Measurements from ENCODE around the gene ECSIT.

The ECSIT gene

DNA sequence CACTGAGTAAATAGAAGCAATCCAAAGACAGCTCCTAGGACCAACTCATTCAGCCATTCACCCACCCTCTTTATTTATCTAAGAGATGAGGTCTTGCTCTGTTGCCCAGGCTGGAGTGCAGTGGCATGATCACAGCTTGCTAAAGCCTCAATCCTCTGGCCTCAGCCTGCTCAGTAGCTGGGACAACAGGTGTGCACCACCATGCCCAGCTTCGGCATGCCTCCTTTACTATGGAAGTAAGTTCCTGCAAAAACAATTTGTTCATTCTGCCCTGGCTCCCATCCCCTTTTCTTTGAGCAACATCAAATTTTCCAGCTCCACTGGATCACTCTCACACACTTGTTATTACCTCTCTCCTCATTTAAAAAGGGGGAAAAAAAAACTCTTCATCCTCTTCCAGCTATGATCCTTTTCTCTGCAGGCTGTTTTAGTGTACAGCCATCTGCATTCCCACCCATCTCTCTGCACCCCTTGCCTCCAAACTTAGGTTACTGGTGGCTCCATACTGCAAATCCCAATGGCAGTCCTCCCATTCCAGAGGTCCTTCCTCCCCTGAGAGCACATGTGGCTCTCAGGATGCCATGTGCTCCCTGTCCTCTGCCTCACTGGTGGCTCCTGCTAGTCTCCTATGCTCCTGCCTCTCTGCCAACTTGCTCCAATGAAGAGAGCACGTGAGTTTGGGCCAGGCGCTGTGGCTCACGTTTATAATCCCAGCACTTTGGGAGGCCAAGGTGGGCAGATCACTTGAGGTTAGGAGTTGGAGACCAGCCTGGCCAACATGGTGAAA is 27.9 kb upstream of the ECSIT start:
- peaks cover 2% of the 10 kb centered on the region for H3K36me3 Mint-ChIP-seq
- no peaks in the 10 kb centered on the region for H3K27me3 Mint-ChIP-seq
- peaks cover 43% of the 10 kb centered on the region for H3K4me1 Mint-ChIP-seq
- H3K27ac Mint-ChIP-seq = no peak overlapping the region
- no peaks in the 10 kb centered on the region for H3K9me3 Mint-ChIP-seq
- H3K4me3 Mint-ChIP-seq = peak overlapping the region; percentile 60

GRCh38 chr19:11555246-11555645 is 26.3 kb upstream of the ECSIT start:
- peak overlapping the region; percentile 37 for H3K27ac Mint-ChIP-seq
- H3K4me1 Mint-ChIP-seq = peaks cover 36% of the 10 kb centered on the region
- no peaks in the 10 kb centered on the region for H3K27me3 Mint-ChIP-seq
- H3K36me3 Mint-ChIP-seq = peaks cover 2% of the 10 kb centered on the region
- no peak overlapping the region for H3K4me3 Mint-ChIP-seq
- H3K9me3 Mint-ChIP-seq = no peaks in the 10 kb centered on the region

GRCh38 chr19:11554160-11554559 is 25.2 kb upstream of the ECSIT start:
- H3K27ac Mint-ChIP-seq = peak overlapping the region; percentile 41

DNA sequence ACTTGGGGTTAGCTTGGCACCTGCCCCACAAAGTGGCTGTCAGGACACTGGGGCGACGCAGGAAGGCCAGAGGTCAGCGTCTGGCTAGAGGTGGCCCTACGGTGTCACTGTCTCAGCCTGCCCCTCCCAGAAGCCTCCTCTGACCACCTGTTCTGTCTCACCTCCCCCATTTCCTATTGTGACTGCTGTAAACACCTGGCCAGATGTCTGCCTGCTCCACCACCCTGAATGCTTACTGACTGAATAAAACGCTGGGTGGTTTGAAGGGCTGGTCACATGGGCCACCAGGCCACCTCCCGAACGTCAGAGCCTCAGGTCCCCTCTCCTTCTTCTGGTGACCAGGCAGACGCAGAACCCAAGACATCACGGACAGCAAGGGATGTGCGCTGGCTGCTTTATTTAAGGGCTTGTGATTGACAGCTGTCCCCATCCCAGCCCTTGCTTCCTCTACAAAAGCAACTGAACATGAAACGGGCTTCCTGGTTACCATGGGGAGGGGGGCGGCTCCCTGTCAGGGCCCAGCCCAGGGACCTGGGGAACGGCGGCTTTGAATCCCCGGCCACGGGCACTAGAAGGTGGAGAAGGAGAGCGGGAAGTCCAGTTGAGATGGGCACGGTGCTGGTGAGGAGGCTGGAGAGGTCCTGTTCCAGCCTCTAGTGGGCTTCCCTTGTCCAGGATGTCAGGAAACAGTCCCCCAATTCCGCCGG is 23.9 kb upstream of the ECSIT start:
- H3K27me3 Mint-ChIP-seq = no peaks in the 10 kb centered on the region
- peaks cover 22% of the 10 kb centered on the region for H3K4me1 Mint-ChIP-seq
- H3K27ac Mint-ChIP-seq = no peak overlapping the region
- peaks cover 2% of the 10 kb centered on the region for H3K36me3 Mint-ChIP-seq
- H3K9me3 Mint-ChIP-seq = no peaks in the 10 kb centered on the region
- no peak overlapping the region for H3K4me3 Mint-ChIP-seq

More at GRCh38 chr19:11554160-11554559, 25.2 kb upstream of the ECSIT start:
- H3K27me3 Mint-ChIP-seq = no peaks in the 10 kb centered on the region
- no peaks in the 10 kb centered on the region for H3K9me3 Mint-ChIP-seq
- H3K36me3 Mint-ChIP-seq = peaks cover 2% of the 10 kb centered on the region
- peaks cover 29% of the 10 kb centered on the region for H3K4me1 Mint-ChIP-seq
- no peak overlapping the region for H3K4me3 Mint-ChIP-seq

DNA sequence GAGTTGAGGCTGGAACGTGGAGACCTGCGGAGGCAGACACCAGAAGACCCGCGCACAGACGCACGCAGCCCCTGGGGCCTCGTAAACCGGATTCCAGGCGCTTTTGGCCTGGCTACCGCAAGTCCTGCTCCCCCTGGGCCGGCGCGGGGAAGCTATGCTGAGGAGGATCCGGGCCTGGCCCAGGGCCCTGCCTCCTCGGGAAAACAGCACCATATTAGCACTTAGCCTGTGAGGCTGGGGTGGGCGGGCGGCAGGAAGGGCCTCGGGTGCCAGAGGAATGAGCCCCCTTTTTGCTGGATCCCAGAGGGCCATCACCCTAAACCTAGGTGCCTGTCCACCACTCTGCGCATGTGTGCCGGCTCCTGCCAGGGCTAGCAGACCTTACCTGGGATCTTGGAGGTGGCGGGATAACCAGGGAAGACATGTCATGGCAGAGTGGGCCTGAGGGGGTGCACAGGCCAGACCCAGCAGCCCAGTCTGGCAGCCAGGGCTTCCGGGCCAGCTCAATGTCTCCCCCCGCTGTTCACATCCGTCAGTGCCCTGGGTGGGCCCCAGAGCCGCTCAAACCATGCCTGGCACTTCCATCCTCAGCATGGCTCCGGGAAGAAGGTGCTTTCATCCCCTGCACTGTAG is 22.8 kb upstream of the ECSIT start:
- no peaks in the 10 kb centered on the region for H3K27me3 Mint-ChIP-seq
- no peaks in the 10 kb centered on the region for H3K9me3 Mint-ChIP-seq
- H3K27ac Mint-ChIP-seq = no peak overlapping the region
- peaks cover 14% of the 10 kb centered on the region for H3K4me1 Mint-ChIP-seq
- H3K36me3 Mint-ChIP-seq = peaks cover under 1% of the 10 kb centered on the region
- no peak overlapping the region for H3K4me3 Mint-ChIP-seq

GRCh38 chr19:11550265-11550664 is 21.3 kb upstream of the ECSIT start:
- Mint-ChIP-seq H3K4me1 (peaks cover 5% of the 10 kb centered on the region), H3K27me3 (no peaks in the 10 kb centered on the region), H3K27ac (no peak overlapping the region)

DNA sequence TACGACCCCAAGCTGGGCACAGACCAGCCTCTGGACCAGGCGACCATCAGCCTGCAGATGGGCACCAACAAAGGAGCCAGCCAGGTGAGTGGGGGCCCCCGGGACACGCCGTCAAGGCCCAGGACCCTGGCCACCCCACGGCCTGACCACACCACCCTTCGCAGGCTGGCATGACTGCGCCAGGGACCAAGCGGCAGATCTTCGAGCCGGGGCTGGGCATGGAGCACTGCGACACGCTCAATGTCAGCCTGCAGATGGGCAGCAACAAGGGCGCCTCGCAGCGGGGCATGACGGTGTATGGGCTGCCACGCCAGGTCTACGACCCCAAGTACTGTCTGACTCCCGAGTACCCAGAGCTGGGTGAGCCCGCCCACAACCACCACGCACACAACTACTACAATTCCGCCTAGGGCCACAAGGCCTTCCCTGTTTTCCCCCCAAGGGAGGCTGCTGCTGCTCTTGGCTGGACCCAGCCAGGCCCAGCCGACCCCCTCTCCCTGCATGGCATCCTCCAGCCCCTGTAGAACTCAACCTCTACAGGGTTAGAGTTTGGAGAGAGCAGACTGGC is 20.5 kb upstream of the ECSIT start:
- Mint-ChIP-seq H3K4me3 (no peak overlapping the region), H3K9me3 (no peaks in the 10 kb centered on the region), H3K4me1 (peaks cover 3% of the 10 kb centered on the region), H3K27me3 (no peaks in the 10 kb centered on the region), H3K27ac (no peak overlapping the region), H3K36me3 (no peaks in the 10 kb centered on the region)

More at GRCh38 chr19:11550265-11550664, 21.3 kb upstream of the ECSIT start:
- H3K36me3 Mint-ChIP-seq = no peaks in the 10 kb centered on the region
- H3K9me3 Mint-ChIP-seq = no peaks in the 10 kb centered on the region
- H3K4me3 Mint-ChIP-seq = no peak overlapping the region

DNA sequence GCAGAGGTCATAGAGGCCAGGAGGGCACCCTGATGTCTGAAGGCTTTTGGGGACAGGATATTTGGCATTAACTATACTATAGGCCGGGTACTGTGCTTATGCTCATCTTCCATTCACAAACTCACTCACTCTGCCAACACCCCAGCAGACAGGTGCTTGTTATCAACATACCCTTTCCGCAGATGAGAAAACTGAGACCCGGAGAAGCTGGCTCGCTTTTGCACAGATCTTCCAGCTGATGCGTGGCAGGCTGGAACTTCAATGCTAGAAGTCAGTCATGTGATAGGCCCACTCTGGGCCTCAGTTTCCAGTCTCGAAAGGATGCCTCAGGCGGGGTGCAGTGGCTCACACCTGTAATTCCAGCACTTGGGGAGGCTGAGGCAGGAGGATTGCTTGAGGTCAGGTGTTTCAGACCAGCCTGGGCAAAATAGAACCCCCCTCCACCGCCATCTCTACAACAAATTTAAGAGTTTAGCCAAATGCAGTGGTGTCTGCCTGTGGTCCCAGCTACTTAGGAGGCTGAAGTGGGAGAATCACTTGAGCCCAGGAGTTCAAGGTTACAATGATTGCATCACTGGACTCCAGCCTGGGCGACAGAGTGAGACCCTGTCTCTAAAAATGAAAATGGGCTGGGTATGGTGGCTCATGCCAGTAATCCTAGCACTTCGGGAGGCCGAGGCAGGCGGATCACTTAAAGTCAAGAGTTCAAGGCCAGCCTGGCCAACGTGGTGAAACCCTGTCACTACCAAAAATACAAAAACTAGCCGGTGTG is 19.2 kb upstream of the ECSIT start:
- Mint-ChIP-seq H3K9me3 (no peaks in the 10 kb centered on the region), H3K4me3 (no peak overlapping the region), H3K4me1 (no peaks in the 10 kb centered on the region), H3K27me3 (no peaks in the 10 kb centered on the region), H3K27ac (no peak overlapping the region), H3K36me3 (no peaks in the 10 kb centered on the region)

DNA sequence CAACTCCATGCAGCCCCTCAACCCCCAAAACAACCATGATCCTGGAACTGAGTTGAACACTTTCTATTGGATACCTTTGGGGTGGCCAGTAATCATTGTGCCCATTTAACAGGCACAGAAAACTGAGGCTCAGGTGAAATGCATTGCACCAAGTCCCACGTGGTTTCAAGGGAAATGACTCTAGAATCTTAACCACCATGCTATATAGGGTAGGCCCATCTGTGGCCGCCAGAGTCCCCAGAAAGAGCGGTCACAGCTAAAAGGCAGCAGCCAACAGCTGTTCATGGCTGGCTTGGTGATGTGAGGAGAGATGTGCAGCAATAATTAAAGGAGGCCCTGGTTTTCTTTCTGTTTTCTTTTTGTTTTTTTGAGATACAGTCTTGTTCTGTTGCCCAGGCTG is 12.3 kb upstream of the ECSIT start:
- Mint-ChIP-seq H3K9me3 (no peaks in the 10 kb centered on the region), H3K36me3 (no peaks in the 10 kb centered on the region), H3K4me3 (no peak overlapping the region), H3K27ac (no peak overlapping the region), H3K27me3 (peaks cover 10% of the 10 kb centered on the region), H3K4me1 (no peaks in the 10 kb centered on the region)

DNA sequence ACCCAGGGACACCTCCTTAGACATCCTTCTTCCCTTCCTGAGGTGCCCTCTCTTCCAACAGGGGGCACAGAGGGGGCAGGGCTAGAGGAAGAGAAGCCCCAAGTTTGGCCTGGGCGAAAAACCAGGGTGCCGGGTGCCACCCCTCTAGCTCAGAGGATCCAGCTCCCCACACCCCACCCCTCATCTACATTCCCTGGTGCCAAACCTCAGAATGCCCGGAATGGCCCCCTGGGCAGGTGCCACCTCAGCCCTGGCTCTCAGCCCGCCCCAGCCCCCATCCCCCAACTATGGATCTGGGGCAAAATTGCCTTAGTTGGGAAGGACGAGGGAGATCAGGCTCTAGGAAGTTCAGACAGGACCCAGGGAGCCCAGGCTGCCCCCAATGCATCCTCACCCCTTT is 11.7 kb upstream of the ECSIT start:
- no peak overlapping the region for H3K27ac Mint-ChIP-seq
- no peaks in the 10 kb centered on the region for H3K9me3 Mint-ChIP-seq
- H3K4me3 Mint-ChIP-seq = no peak overlapping the region
- H3K36me3 Mint-ChIP-seq = no peaks in the 10 kb centered on the region
- H3K27me3 Mint-ChIP-seq = peaks cover 10% of the 10 kb centered on the region
- H3K4me1 Mint-ChIP-seq = peaks cover 3% of the 10 kb centered on the region

DNA sequence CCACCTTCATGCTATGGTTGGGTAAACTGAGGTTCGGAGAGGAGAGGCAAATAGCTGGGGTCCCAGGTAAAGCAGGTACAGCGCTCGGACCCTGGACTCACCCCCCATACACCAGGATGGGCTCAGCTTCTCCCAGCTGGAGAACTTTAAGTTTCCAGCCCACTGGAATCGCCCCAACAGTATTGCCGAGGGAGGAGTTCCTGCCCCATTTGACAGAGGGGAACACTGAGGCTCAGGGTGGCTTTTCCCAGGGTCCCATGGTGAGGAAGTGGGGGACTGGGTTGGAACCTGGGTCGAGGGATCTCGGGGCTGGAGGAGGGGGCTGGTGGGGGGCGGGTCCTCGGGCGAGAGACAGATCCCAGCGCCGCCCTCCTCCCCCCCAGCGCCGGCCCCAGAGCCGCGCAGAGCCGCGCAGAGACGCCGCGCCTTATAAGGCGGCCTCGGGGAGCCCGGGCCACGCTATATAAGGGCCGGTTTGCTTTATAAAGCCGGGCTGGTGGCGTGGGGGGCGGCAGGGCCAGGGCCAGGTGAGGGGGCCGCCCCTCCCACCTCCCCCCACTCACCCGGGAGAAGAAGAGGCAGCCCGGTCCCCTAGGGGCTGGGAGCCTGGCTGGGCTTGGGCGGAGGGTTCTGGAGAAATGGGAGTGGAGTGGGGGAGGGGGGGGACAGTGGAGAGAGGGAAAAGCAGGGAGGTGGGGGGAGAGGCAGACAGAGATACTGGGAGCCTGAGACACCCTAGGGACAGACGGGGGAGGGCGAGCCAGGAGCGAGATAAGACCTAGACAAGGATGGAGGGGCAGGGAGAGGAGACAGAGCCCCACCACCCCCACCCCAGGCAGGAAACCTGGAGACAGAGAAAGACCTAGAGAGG is 10.8 kb upstream of the ECSIT start:
- no peak overlapping the region for H3K27ac Mint-ChIP-seq
- H3K4me3 Mint-ChIP-seq = no peak overlapping the region
- H3K4me1 Mint-ChIP-seq = peaks cover 9% of the 10 kb centered on the region
- H3K36me3 Mint-ChIP-seq = no peaks in the 10 kb centered on the region
- no peaks in the 10 kb centered on the region for H3K9me3 Mint-ChIP-seq
- peaks cover 10% of the 10 kb centered on the region for H3K27me3 Mint-ChIP-seq

DNA sequence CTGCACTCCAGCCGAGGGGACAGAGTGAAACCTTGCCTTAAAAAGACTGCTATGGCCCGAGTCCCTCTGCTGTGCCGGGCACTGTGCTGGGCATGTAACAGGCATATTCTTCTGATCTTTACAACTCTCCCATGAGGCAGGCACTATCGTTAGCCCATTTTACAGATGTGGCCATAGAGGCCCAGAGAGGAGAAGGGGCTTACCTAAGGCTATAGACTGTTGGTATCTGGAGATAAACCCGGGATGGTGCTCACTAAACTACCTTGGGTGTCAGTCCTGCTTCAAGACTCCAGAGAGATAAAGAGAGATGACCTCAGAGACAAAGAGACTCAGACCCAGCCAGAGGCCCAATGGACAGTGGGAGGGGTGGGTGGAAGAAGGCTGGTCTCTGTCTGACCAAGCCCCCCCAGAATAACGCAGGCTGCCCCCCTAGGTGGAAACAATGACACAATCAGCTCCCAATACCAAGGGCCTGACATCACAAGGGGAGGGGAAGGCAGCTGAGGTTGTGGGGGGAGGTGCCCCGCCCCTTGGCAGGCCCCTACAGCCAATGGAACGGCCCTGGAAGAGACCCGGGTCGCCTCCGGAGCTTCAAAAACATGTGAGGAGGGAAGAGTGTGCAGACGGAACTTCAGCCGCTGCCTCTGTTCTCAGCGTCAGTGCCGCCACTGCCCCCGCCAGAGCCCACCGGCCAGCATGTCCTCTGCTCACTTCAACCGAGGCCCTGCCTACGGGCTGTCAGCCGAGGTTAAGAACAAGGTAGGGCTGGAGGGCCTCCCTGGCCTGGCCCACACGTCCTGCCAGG is 9.5 kb upstream of the ECSIT start, which contains the start of gene CNN1:
CNN1 (plus strand) TSS at position 620 of the 805 bp plus-strand sequence; CDS start at position 697, 77 bp downstream.
- Mint-ChIP-seq H3K4me1 (peaks cover 11% of the 10 kb centered on the region), H3K27ac (no peak within 1 kb of the TSS), H3K36me3 (no peaks in the 10 kb centered on the region), H3K4me3 (no peak within 1 kb of the TSS), H3K27me3 (peaks cover 10% of the 10 kb centered on the region), H3K9me3 (no peaks in the 10 kb centered on the region)

DNA sequence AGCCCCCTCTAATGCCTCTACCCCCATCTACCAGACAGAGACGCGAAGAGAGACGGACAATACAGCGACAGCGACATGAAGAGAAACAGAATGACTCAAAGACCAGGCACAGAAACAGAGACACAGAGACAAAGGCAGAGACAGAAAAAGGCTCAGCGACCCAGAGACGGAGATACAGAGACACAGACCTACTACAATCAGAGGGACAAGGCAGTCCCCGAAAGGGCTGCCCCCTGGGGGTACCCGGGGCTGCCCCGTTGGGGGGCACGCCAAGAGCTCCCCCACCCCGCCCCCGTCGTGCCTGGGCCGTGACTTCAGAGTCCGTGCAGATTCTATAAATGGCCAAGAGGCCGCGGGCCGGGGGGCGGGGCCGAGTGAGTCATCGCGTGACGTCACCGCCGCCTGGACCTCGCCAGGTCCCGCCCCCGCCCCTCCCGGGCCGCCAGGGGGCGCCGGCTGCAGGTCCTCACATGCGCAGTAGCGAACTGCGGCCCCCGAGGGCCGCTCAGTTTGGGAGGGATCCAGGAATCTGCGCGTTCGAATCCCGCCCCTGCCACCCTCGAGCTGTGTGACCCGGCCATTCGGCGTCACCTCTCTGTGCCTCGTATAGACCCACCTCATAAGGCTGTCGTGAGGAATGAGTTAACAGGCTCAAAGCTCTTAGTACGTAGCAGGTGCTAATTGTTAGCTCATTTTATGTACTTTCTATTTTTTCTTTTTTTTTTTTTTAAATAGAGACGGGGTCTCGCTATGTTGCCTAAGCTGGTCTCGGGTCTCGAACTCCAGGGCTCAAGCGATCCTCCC is 7.1 kb upstream of the ECSIT start:
- Mint-ChIP-seq H3K4me3 (peak overlapping the region; percentile 71), H3K27me3 (peaks cover 8% of the 10 kb centered on the region), H3K27ac (peak overlapping the region; percentile 38), H3K36me3 (no peaks in the 10 kb centered on the region), H3K4me1 (peaks cover 19% of the 10 kb centered on the region), H3K9me3 (no peaks in the 10 kb centered on the region)
